GM21447 (cell line): ENCODE measurements around the gene GABPA.
"Not testable (repeated sequence)": the region's sequence is repeated elsewhere in the genome, so short reads cannot be mapped to it uniquely, and the experiment has no call there.

ENCODE experiments used
- ATAC-seq: cut with Tn5 transposase; IDR thresholded peaks from one replicate; pipeline ENCODE4 v1.9.1; 2021; ENCODE audit not compliant: unreplicated experiment

GABPA gene

GRCh38 chr21:25735646-25736597, 1.1 kb downstream of the GABPA start:
- peak; percentile 42 for ATAC-seq

- no peak for ATAC-seq
These were observed 2.6 kb downstream of the GABPA start for GRCh38 chr21:25737421-25737820.

GRCh38 chr21:25742900-25743299, 8.1 kb downstream of the GABPA start:
- no peak for ATAC-seq

GRCh38 chr21:25744854-25745253, 10.1 kb downstream of the GABPA start:
- no peak for ATAC-seq

GRCh38 chr21:25750085-25750484, 15.3 kb downstream of the GABPA start:
- no peak for ATAC-seq

GRCh38 chr21:25752416-25752815, 17.6 kb downstream of the GABPA start:
- ATAC-seq, result no peak

GRCh38 chr21:25756190-25756932, 21.6 kb downstream of the GABPA start:
- ATAC-seq, result no peak

- ATAC-seq, result no peak
These were observed 22.8 kb downstream of the GABPA start for GRCh38 chr21:25757531-25757930.

GRCh38 chr21:25759573-25759972, 24.8 kb downstream of the GABPA start:
- no peak for ATAC-seq

- no peak for ATAC-seq
These were observed 25.3 kb downstream of the GABPA start for GRCh38 chr21:25760061-25760460.

- ATAC-seq, result no peak
These were observed 25.9 kb downstream of the GABPA start for GRCh38 chr21:25760677-25761076.

- no peak for ATAC-seq
These were observed 29.3 kb downstream of the GABPA start for GRCh38 chr21:25764065-25764464.

- no peak for ATAC-seq
These were observed 33.1 kb downstream of the GABPA start for GRCh38 chr21:25767921-25768320.

GRCh38 chr21:25772686-25773085, 37.9 kb downstream of the GABPA start:
- no peak for ATAC-seq

GRCh38 chr21:25776440-25776839, 41.7 kb downstream of the GABPA start:
- no peak for ATAC-seq

- ATAC-seq, result not testable (repeated sequence)
These were observed 43.5 kb downstream of the GABPA start for GRCh38 chr21:25778126-25778875.

GRCh38 chr21:25788677-25789076, 53.9 kb downstream of the GABPA start:
- ATAC-seq, result no peak

- peak; percentile 82 for ATAC-seq
These were observed 55.5 kb downstream of the GABPA start for GRCh38 chr21:25790122-25790877.

- ATAC-seq, result no peak
These were observed 56.1 kb downstream of the GABPA start for GRCh38 chr21:25790878-25791204.

- no peak for ATAC-seq
These were observed 56.5 kb downstream of the GABPA start for GRCh38 chr21:25791319-25791718.
